Fibroblast of mammary gland (primary cell): ENCODE data around the gene COLGALT1.

Experiments
- DNase-seq: peaks from one replicate; pipeline ENCODE4 v3.0.0-alpha.2; 2010; ENCODE audit warnings: low read depth
- H3K4me3 ChIP-seq: 2 replicates; pipeline ENCODE4 v1.5.1; 2011; ENCODE audit warnings: low read depth, mild to moderate bottlenecking, low read length, moderate library complexity; ENCODE audit not compliant: control insufficient read depth
- CTCF ChIP-seq: conservative IDR thresholded peaks from 2 replicates; pipeline ENCODE4 v1.5.1; 2011; ENCODE audit warnings: low read depth, low read length, inconsistent platforms; ENCODE audit not compliant: control insufficient read depth, insufficient read depth

COLGALT1 gene

DNA sequence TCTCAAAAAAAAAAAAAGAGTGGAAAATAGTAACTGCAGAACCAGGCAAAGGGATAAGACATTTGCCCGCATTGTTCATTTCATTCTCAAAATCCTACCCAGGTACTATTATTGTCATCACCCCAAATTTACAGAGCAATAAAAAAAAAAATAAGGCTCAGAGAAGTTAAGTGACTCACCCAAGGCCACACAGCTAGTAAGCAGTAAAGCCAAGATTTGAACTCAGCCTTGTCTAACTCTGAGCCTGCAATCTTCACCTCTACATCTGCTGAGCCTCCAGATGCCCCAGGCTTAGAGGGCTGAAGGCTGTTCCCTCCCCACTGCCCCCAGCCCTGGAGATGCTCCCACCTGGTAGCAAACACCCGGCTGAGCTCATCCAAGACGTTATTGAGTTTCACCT lies 71.7 kb downstream of the COLGALT1 start:
- DNase-seq, result no peak
- no peak for TF ChIP-seq CTCF
- no peak overlapping the region for H3K4me3 ChIP-seq

DNA sequence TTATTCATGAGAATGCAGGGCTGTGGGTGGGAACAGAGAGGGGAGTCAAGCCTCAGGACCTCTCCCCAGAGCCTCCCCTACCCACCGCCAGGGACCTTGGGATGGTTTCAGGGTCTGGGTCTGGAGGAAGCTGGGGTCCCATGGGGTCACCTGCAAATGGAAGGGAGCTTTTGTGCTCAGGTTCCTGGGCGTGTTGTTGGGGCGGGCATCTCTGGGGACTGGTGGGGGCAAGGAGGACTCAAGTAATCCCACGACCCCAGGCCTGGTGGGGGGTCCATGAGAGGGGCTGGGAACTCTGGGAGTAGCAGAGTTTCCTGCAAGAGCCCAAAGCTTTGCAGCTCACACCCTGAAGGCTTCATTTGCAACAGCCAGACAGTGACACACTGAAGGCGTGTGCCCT lies 72.5 kb downstream of the COLGALT1 start:
- DNase-seq, result no peak
- TF ChIP-seq CTCF, result no peak
- H3K4me3 ChIP-seq, result no peak overlapping the region

DNA sequence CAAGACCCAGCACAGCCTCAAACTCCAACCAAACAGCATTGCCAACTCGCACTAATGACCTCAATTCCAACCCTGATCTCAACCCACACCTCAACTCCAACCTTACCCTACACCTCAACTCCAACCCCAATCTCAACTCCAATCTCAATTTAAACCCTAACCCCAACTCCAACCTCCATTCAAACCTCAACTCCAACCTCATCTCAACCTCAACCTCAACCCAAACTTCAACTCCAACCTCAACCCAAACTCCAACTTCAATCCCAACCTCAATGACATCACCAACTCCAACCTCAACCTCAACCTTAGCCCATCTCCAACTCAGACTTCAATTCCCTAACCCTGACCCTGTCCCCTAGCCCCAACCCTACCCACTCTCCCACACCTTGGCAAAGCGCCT lies 74.3 kb downstream of the COLGALT1 start:
- TF ChIP-seq CTCF, result no peak
- no peak for DNase-seq
- no peak overlapping the region for H3K4me3 ChIP-seq

- no peak for TF ChIP-seq CTCF
- no peak for DNase-seq
- no peak overlapping the region for H3K4me3 ChIP-seq
Observed at GRCh38 chr19:17632577-17632976, 77.1 kb downstream of the COLGALT1 start.
